H1 (cell line): ENCODE data around the gene GRK3.

Experiments used
- CHD2 ChIP-seq: IDR thresholded peaks from 2 replicates; pipeline ENCODE4 v1.6.1; 2012; ENCODE audit warnings: low read length, improper control_type of control experiment
- POLR2AphosphoS5 ChIP-seq: IDR thresholded peaks from 2 replicates; pipeline ENCODE4 v1.6.1; 2011; ENCODE audit warnings: low read depth, low read length
- SP2 ChIP-seq: IDR thresholded peaks from 2 replicates; pipeline ENCODE4 v1.6.1; 2012; ENCODE audit warnings: mild to moderate bottlenecking, low read length, inconsistent platforms

DNA sequence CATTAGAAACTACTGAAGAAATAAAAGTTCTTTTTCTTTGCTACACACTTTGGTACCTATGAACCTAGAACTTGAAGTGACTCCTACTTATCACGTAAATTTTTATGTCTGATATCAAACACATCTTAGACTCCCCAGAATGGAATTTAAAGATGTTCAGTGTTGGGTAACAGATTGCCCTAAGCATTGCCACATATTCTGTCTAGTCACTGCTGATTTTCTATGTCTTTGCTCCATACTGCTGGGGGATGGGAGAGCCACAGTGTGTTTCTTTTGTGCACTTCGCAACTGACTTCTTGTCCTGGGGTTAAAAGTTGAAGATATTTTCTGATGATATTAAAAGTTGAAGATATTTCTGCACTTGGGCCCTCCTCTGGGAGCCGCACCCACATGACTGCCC lies 158.2 kb downstream of the GRK3 start:
- no peak for TF ChIP-seq POLR2AphosphoS5
- TF ChIP-seq SP2 = no peak
- TF ChIP-seq CHD2 = no peak
